ENCODE measurements around the gene NOX5. TPM values are rescaled to one million over a fixed set of nuclear protein-coding genes. Genes with fewer than 3 reads are reported as not detected.

NOX5 gene
- total RNA-seq, 2 donors from 2014 or later = 0.26 TPM; not detected in 1

DNA sequence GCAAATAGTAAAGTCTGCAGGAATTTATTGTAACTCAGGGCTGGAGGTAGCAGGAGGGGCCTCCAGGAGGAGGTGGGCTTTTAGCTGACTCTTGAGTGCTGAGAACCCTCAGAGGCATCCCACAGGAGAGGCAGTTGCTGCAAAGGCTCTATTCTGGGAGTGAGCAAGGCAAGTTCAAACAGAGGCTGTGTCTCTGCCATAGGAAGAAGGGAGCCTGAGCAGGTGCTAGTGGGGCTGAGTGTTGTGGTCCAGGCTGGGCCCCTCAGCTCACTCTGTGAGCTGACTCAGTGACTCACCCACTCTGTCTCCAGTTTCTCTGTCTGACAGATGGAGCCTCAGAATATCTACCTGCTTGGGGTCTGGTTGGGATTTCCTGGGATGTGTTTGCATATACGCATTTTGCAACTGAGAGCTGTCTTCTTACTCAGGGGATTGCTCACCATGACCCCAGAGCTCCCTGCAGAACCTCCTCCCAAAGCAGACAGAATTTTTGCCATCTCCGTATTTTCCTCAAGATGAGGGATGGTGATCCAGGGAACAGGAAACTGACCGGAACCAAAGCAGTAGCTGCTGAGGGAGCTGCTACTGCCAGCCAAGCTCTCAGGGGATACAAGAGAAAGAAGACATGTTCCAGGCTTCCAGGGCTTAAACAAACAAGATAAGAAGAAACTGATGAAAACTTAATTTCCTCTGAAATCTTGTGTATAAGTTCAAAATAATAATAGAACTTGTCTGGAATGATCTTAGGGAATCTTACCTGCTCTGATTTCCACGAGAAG lies 13.6 kb upstream of the NOX5 start:
- intact Hi-C loops (cut with DNase I) = no loop called here
- TF ChIP-seq POLR2A (IDR thresholded peaks at IDR 0.05) = no peak
- TF ChIP-seq, protein P1, sequence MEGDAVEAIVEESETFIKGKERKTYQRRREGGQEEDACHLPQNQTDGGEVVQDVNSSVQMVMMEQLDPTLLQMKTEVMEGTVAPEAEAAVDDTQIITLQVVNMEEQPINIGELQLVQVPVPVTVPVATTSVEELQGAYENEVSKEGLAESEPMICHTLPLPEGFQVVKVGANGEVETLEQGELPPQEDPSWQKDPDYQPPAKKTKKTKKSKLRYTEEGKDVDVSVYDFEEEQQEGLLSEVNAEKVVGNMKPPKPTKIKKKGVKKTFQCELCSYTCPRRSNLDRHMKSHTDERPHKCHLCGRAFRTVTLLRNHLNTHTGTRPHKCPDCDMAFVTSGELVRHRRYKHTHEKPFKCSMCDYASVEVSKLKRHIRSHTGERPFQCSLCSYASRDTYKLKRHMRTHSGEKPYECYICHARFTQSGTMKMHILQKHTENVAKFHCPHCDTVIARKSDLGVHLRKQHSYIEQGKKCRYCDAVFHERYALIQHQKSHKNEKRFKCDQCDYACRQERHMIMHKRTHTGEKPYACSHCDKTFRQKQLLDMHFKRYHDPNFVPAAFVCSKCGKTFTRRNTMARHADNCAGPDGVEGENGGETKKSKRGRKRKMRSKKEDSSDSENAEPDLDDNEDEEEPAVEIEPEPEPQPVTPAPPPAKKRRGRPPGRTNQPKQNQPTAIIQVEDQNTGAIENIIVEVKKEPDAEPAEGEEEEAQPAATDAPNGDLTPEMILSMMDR (IDR thresholded peaks at IDR 0.05) = no peak
- H3K4me1 ChIP-seq = no peaks in the 10 kb centered on the region
- no peaks in the 10 kb centered on the region for H3K36me3 ChIP-seq (replicated peaks in 1 of 2; ENCODE audit: insufficient read depth in 1 of 2, low read depth in 2 of 2)
- no peak for DNase-seq
- H3K27me3 ChIP-seq = no peaks in the 10 kb centered on the region
- no peak overlapping the region for H3K4me3 ChIP-seq
- WGBS, 2 donors = 77 to 80% methylated on average over 4 of the region's 4 CpGs
- no peak for ATAC-seq
- H3K9me3 ChIP-seq = no peaks in the 10 kb centered on the region
- no peak overlapping the region for H3K27ac ChIP-seq

DNA sequence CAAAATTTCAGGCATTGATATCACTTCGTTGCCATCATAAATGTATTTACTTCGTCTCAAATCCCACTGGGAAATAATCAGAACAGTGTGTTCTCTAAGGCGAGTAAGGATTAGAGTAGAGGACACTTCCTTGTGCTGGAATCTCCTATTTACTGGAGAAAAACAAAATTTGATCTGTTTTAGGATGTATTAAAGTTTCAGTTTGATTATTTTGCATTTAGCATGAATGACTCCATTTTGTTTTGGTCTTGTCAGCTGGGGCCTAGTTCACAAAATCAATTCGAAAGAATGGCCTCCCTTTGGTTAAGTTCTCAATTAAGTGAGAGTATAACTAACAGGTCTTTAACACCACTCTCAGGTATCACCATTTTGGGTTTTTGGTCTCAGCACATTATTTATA lies 11.7 kb upstream of the NOX5 start:
- Histone ChIP-seq H3K27ac (no peak overlapping the region), H3K4me1 (no peaks in the 10 kb centered on the region), H3K9me3 (peaks cover 0 to 6% (median 0%) of the 10 kb centered on the region in 3 donors), H3K36me3 (replicated peaks in 1 of 2; ENCODE audit: insufficient read depth in 1 of 2, low read depth in 2 of 2) (no peaks in the 10 kb centered on the region), H3K4me3 (no peak overlapping the region), H3K27me3 (no peaks in the 10 kb centered on the region)
- WGBS, 2 donors = 84 to 87% methylated on average over 4 of the region's 4 CpGs
- ATAC-seq (no peak), DNase-seq (no peak)
- intact Hi-C loops (cut with DNase I) = no loop called here
- no peak for TF ChIP-seq POLR2A (IDR thresholded peaks at IDR 0.05)
- TF ChIP-seq, protein P1 (IDR thresholded peaks at IDR 0.05) = no peak

DNA sequence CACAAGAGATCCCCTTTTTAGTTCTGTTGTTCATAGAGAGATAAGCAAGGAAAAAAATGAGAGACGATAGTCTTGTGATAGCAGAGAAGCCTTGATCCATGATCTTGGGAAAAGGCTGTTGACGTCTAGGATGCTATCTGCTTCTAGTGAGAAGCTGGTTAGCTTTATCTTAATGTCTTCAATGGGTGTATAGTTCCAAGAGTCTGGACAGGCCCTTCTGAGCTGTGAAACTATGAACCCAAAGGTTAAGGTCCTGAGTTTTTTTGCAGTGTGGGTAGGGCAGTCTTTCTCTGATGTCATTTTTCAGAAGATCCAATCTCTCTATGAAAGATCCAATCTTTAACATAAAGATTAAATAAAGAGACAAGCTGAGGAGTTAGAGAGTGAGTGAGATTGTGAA lies 10.5 kb upstream of the NOX5 start:
- Histone ChIP-seq H3K9me3 (peaks cover 0 to 9% (median 0%) of the 10 kb centered on the region in 3 donors), H3K27me3 (no peaks in the 10 kb centered on the region), H3K4me1 (no peaks in the 10 kb centered on the region), H3K36me3 (replicated peaks in 1 of 2; ENCODE audit: insufficient read depth in 1 of 2, low read depth in 2 of 2) (no peaks in the 10 kb centered on the region), H3K27ac (no peak overlapping the region), H3K4me3 (no peak overlapping the region)
- intact Hi-C loops (cut with DNase I) = no loop called here
- 82 to 86% methylated on average over 2 of the region's 2 CpGs for WGBS, 2 donors
- DNase-seq (no peak), ATAC-seq (no peak)
- no peak for TF ChIP-seq POLR2A (IDR thresholded peaks at IDR 0.05)
- TF ChIP-seq, protein P1 (IDR thresholded peaks at IDR 0.05) = no peak

DNA sequence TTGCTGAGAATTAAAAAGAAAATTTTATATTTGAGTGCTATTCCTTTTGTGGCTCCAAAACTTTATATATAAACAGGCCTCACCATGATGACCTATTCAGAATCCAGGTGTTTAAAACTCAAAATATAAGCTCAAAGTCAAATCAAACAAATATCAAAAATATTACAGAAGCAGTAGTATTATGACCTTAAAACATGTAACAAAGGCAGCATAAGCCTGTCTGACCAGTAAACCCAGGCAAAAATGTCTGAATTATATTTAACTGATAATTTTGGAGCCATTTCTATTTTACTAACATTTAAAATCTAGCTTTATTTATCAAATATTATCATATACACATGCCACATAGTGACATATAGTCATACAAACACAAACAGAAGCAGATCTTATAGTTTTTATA lies 6.4 kb upstream of the NOX5 start:
- H3K4me1 ChIP-seq = no peaks in the 10 kb centered on the region
- H3K36me3 ChIP-seq (replicated peaks in 1 of 2; ENCODE audit: insufficient read depth in 1 of 2, low read depth in 2 of 2) = no peaks in the 10 kb centered on the region
- peaks cover 0 to 9% (median 0%) of the 10 kb centered on the region in 3 donors for H3K9me3 ChIP-seq
- H3K27ac ChIP-seq = no peak overlapping the region
- intact Hi-C loops (cut with DNase I) = no loop called here
- H3K27me3 ChIP-seq = no peaks in the 10 kb centered on the region
- H3K4me3 ChIP-seq = no peak overlapping the region
- DNase-seq (no peak), ATAC-seq (no peak)
- TF ChIP-seq, protein P1 (IDR thresholded peaks at IDR 0.05) = no peak
- no peak for TF ChIP-seq POLR2A (IDR thresholded peaks at IDR 0.05)

DNA sequence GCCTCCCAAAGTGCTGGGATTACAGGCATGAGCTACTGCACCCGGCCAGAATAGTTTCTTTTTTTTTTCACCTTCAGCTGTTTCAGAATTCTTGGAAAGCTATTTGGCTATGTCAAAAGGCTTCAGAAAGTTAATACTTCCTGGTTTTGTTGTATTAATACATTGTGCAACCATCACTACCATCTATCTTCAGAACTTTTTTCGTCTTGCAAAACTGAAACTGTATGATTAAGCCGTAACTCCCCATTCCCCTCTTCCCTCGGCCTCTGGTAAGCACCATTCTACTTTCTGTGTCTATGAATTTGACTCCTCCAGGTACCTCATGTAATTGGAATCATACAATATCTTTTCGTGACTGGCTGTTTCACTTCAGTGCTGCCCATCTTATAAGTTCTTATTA lies 5.2 kb upstream of the NOX5 start:
- Histone ChIP-seq H3K27me3 (no peaks in the 10 kb centered on the region), H3K36me3 (replicated peaks in 1 of 2; ENCODE audit: insufficient read depth in 1 of 2, low read depth in 2 of 2) (no peaks in the 10 kb centered on the region), H3K4me3 (no peak overlapping the region), H3K4me1 (no peaks in the 10 kb centered on the region), H3K27ac (no peak overlapping the region), H3K9me3 (peaks cover 0 to 9% (median 0%) of the 10 kb centered on the region in 3 donors)
- TF ChIP-seq, protein P1 (IDR thresholded peaks at IDR 0.05) = no peak
- TF ChIP-seq POLR2A (IDR thresholded peaks at IDR 0.05) = no peak
- WGBS, 2 donors = 76 to 77% methylated on average over 5 of the region's 5 CpGs
- ATAC-seq (no peak), DNase-seq (no peak)
- intact Hi-C loops (cut with DNase I) = no loop called here

Measured in body of pancreas (tissue), 4 donors.